CD8-positive, alpha-beta memory T cell (primary cell): Measurements from ENCODE around the gene MAGI2. TPM values are rescaled to one million over a fixed set of nuclear protein-coding genes. Genes with fewer than 3 reads are reported as not detected.

Source experiments
- CTCF ChIA-PET: fragments of 350-600 bp; sonication (Branson Sonifier 250); formaldehyde crosslinking; loops from one replicate; lab custom pipeline; 2021; ENCODE audit warnings: antibody characterized with exemption; lab: Charles Lee
- POLR2A ChIA-PET: fragments of 350-600 bp; sonication (Branson Sonifier 250); formaldehyde crosslinking; loops from one replicate; lab custom pipeline; 2021; ENCODE audit warnings: antibody characterized with exemption; lab: Charles Lee
- DNase-seq, 5 donors: peaks; one replicate each; pipeline versions ENCODE4 v3.0.0 to v3.0.0-alpha.2; 2020 to 2022; ENCODE audit warnings: mixed read lengths in 1 of 5
- H3K27ac ChIP-seq: one replicate; pipeline ENCODE4 v1.7.0; 2013; ENCODE audit warnings: low read depth, mild to moderate bottlenecking, low read length, moderate library complexity
- H3K27me3 ChIP-seq: 2 replicates; pipeline ENCODE4 v1.7.0; 2013; ENCODE audit warnings: low read length, mild to moderate bottlenecking; ENCODE audit not compliant: insufficient read depth, poor library complexity, severe bottlenecking
- H3K36me3 ChIP-seq: 2 replicates; pipeline ENCODE4 v1.7.0; 2013; ENCODE audit warnings: mild to moderate bottlenecking, low read length, moderate library complexity; ENCODE audit not compliant: insufficient read depth
- H3K4me1 ChIP-seq: 2 replicates; pipeline ENCODE4 v1.7.0; 2013; ENCODE audit warnings: mild to moderate bottlenecking, low read length, moderate library complexity; ENCODE audit not compliant: insufficient read depth
- H3K4me3 ChIP-seq: 2 replicates; pipeline ENCODE4 v1.7.0; 2013; ENCODE audit warnings: mild to moderate bottlenecking, low read length
- H3K9me3 ChIP-seq: 2 replicates; pipeline ENCODE4 v1.7.0; 2013; ENCODE audit warnings: mild to moderate bottlenecking, low read length
- H3K27ac Mint-ChIP-seq, 8 donors: one replicate each; pipeline ENCODE4 v1.8.0; 2020 to 2021; ENCODE audit warnings: mixed read lengths in 8 of 8, mild to moderate bottlenecking in 6 of 8, inconsistent platforms in 3 of 8, moderate library complexity in 3 of 8
- H3K27me3 Mint-ChIP-seq, 2 donors: one replicate each; pipeline ENCODE4 v1.8.0; 2020 to 2021; ENCODE audit warnings: mixed read lengths in 2 of 2, mild to moderate bottlenecking in 1 of 2, moderate library complexity in 1 of 2
- H3K36me3 Mint-ChIP-seq, 3 donors: one replicate each; pipeline ENCODE4 v1.8.0; 2020 to 2021; ENCODE audit warnings: mixed read lengths in 3 of 3, inconsistent platforms in 1 of 3, mild to moderate bottlenecking in 1 of 3
- H3K4me1 Mint-ChIP-seq, 3 donors: one replicate each; pipeline ENCODE4 v1.8.0; 2020 to 2021; ENCODE audit warnings: mixed read lengths in 3 of 3, inconsistent platforms in 1 of 3, mild to moderate bottlenecking in 1 of 3
- H3K4me3 Mint-ChIP-seq, 7 donors: one replicate each; pipeline ENCODE4 v1.8.0; 2020 to 2021; ENCODE audit warnings: mixed read lengths in 7 of 7, mild to moderate bottlenecking in 6 of 7, moderate library complexity in 4 of 7, inconsistent platforms in 2 of 7
- H3K9me3 Mint-ChIP-seq, 5 donors: one replicate each; pipeline ENCODE4 v1.8.0; 2020 to 2022; ENCODE audit warnings: mixed read lengths in 5 of 5, mild to moderate bottlenecking in 3 of 5, moderate library complexity in 2 of 5, inconsistent platforms in 1 of 5
- polyA plus RNA-seq: library from polyadenylated mRNA; unstranded; fragments of 300-500 nt; fragmentation: Illumina TruSeq; gene quantifications from one replicate; pipeline ENCODE4 v1.2.3, GENCODE V29; 2021
- total RNA-seq, 2 experiments: library from RNA; stranded (reverse); gene quantifications; one replicate each; pipeline ENCODE4 v1.2.3, GENCODE V29; 2021

The MAGI2 gene
- total and polyA plus RNA-seq, 3 experiments from 2014 or later, result 0.26 to 0.33 TPM; not detected in 1

DNA sequence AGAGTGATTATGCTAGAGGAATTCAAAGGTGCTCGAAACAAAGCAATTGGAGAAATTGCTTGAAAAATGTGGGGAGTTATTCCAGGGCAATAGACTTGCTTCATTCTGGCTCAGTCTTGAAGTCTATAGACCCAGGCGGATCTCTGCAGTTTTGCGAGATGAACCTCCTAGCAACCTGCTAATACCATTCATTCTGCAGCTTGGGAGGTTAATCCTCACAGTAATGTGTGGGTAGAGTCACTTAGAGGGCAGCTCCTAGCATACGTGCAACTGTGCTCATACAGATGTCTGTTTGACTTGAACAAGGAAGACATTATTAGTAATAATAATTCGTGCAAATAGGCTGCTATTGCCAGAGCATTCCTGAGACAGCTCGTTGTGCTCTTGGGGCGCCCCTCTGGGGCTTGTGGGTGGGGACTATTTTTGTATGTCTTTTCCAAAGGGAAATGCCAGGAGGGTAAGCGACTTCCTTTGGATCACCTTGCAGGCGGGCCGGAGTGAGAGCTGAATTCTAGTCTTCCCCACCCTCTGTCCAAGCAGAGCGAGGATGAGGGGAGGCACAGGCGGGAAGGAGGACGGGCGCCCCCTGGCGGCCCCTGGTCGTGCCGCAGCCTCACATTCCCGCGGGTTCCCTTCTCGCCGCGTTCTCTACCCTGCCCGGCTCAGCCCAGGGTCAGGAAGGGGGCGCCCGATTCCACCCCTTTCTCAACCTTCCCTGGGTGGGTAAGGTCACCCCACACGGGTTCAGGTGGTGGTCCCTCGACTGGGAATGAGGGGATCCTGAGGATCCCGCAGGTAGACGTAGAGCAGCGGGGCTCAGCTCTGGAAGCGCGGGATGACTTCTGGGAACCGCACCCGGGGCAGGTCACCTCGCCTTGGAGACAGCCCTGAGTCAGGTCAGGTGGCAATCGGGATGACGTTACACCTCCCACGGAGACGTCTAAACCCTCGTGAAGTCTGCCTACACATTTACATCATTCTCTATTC is 1413.4 kb downstream of the MAGI2 start:
- Mint-ChIP-seq H3K36me3 (no peaks in the 10 kb centered on the region), H3K4me3 (no peak overlapping the region), H3K9me3 (no peaks in the 10 kb centered on the region), H3K27ac (no peak overlapping the region), H3K27me3 (peaks cover 6 to 32% of the 10 kb centered on the region in 2 donors), H3K4me1 (peaks cover 0 to 5% (median 2%) of the 10 kb centered on the region in 3 donors)
- ChIA-PET CTCF (interaction anchor here (0.7 to 5.5 kb wide), 14 partner anchors 8 to 389 kb away, joined by 3 to 51 read pairs (median 4); no protein-coding TSS in a partner anchor), POLR2A (interaction anchor here (1.7 kb wide), 1 partner anchor 19 kb away, joined by 4 read pairs; no protein-coding TSS in a partner anchor)
- Histone ChIP-seq H3K27me3 (peaks cover 3% of the 10 kb centered on the region), H3K4me3 (no peak overlapping the region), H3K4me1 (no peaks in the 10 kb centered on the region), H3K27ac (no peak overlapping the region), H3K9me3 (no peaks in the 10 kb centered on the region), H3K36me3 (no peaks in the 10 kb centered on the region)
- DNase-seq, result peak; percentile 20 to 63 (median 30)

DNA sequence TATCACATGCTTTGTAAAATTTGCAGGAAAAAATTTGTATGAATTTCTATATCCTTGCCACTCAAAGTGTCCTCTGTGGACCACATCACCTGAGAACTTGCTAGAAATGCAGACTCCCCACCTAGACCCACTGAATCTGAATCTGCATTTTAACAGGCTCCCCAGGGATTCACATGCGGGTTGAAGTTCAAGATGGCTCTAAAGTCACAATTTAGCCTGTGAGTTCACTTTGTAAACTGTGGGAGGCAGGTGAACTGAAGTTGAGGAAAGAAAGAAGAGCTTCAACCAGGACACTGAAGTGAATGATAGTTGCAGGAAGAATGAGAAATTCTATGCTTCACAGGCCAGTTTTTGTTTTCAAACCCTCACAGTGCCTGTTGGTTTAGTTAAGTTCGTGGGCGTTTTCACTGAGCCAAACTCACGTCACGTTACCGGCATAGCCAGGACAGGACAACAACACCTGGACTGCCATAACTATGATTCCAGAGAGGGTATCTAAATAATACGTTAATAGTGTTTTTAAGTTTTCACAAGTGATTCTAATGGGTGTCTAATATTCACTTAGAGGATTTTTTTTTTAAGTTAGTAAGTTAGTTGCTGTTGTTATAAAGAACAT is 1414.9 kb downstream of the MAGI2 start:
- Mint-ChIP-seq H3K9me3 (no peaks in the 10 kb centered on the region), H3K4me1 (peaks cover 0 to 5% (median 2%) of the 10 kb centered on the region in 3 donors), H3K4me3 (no peak overlapping the region), H3K27me3 (peaks cover 10 to 33% of the 10 kb centered on the region in 2 donors), H3K36me3 (no peaks in the 10 kb centered on the region), H3K27ac (peak overlapping the region in 1 of 8 donors; percentile 33)
- ChIA-PET POLR2A (no interaction called here), CTCF (interaction anchor here (2.4 to 3.3 kb wide), 3 partner anchors 19 to 387 kb away, joined by 6 to 15 read pairs (median 8); no protein-coding TSS in a partner anchor)
- Histone ChIP-seq H3K4me3 (no peak overlapping the region), H3K27me3 (peaks cover 3% of the 10 kb centered on the region), H3K36me3 (no peaks in the 10 kb centered on the region), H3K4me1 (no peaks in the 10 kb centered on the region), H3K9me3 (no peaks in the 10 kb centered on the region), H3K27ac (no peak overlapping the region)
- no peak for DNase-seq

DNA sequence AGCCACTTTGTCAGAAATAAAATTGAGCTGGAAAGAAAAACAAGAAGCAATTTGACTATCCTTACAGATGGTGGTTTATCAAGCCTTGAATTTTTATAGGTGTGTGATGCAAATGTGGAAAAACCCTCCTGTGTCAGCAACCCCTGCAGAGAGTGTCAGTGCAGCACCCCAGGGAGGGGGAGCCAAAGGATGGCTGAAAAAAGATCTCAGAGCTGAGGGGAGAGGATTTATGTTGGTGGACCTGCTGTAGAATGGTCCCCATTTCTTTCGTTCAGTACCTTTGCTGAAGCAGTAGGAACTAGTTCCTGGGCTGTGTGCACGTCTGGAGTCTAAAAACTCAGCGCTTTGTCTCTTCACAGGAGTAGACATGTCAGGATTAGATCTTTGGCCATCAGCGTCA is 1415.9 kb downstream of the MAGI2 start:
- Histone ChIP-seq H3K27ac (no peak overlapping the region), H3K36me3 (no peaks in the 10 kb centered on the region), H3K4me1 (no peaks in the 10 kb centered on the region), H3K9me3 (no peaks in the 10 kb centered on the region), H3K4me3 (no peak overlapping the region), H3K27me3 (peaks cover 3% of the 10 kb centered on the region)
- no peak for DNase-seq
- Mint-ChIP-seq H3K27ac (no peak overlapping the region), H3K4me1 (peaks cover 0 to 5% (median 2%) of the 10 kb centered on the region in 3 donors), H3K9me3 (no peaks in the 10 kb centered on the region), H3K4me3 (no peak overlapping the region), H3K36me3 (no peaks in the 10 kb centered on the region), H3K27me3 (peaks cover 14 to 41% of the 10 kb centered on the region in 2 donors)
- ChIA-PET CTCF (interaction anchor here (3.3 kb wide), 1 partner anchor 18 kb away, joined by 15 read pairs; no protein-coding TSS in a partner anchor), POLR2A (no interaction called here)

DNA sequence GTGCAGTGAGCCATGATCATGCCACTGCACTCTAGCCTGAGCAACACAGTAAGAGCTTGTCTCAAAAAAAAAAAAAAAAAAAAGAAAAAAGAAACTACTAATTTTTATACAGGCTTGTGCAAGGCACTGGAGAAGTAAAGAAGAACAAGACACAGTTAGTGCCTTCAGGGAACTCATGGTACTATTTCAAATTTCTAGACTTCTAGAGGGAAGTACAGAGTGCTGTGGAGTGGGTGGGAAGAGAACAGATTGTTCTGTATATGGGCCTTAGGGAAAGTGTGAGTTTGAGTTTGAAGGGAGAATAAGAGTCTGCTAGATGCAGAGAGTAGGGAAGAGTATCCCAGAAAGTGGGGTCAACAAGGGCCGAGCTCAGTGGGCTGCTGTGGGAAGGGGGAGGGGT is 1420.1 kb downstream of the MAGI2 start:
- H3K36me3 Mint-ChIP-seq, result no peaks in the 10 kb centered on the region
- no peaks in the 10 kb centered on the region for H3K4me1 ChIP-seq

DNA sequence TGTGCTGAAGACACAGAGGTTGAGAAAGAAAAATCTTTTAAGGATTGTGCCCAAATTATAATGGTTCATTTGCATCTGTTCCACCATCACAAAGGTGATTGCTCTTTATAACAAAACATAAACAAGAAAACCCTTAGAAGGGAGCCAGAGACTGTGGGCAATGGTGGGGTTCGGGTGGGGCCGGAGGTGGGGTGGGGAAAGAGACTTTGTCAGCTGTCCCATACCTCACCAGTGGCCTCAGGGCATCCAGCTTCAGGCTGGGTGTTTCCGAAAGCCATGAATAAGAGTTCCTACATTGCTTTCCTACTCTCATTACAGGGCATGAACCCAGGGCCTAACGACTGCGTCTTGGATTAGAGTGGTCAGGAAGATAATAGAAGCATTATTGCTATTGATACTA is 1427.0 kb downstream of the MAGI2 start:
- Mint-ChIP-seq H3K27ac (no peak overlapping the region), H3K4me3 (no peak overlapping the region), H3K9me3 (no peaks in the 10 kb centered on the region), H3K27me3 (peaks cover 1 to 13% of the 10 kb centered on the region in 2 donors), H3K36me3 (no peaks in the 10 kb centered on the region), H3K4me1 (no peaks in the 10 kb centered on the region)
- Histone ChIP-seq H3K27me3 (no peaks in the 10 kb centered on the region), H3K4me1 (no peaks in the 10 kb centered on the region), H3K27ac (no peak overlapping the region), H3K9me3 (no peaks in the 10 kb centered on the region), H3K4me3 (no peak overlapping the region), H3K36me3 (no peaks in the 10 kb centered on the region)
- CTCF ChIA-PET, result interaction anchor here (1.4 kb wide), 1 partner anchor 14 kb away, joined by 4 read pairs; no protein-coding TSS in a partner anchor
- POLR2A ChIA-PET, result no interaction called here
- DNase-seq, result no peak

More for the DNA sequence above, 1420.1 kb downstream of the MAGI2 start:
- Histone ChIP-seq H3K36me3 (no peaks in the 10 kb centered on the region), H3K9me3 (no peaks in the 10 kb centered on the region), H3K27me3 (peaks cover 3% of the 10 kb centered on the region), H3K4me3 (no peak overlapping the region), H3K27ac (no peak overlapping the region)
- Mint-ChIP-seq H3K27ac (peak overlapping the region in 1 of 8 donors; percentile 68), H3K4me3 (no peak overlapping the region), H3K4me1 (no peaks in the 10 kb centered on the region), H3K9me3 (no peaks in the 10 kb centered on the region), H3K27me3 (peaks cover 13 to 42% of the 10 kb centered on the region in 2 donors)
- ChIA-PET POLR2A (interaction anchor here (0.7 kb wide), 1 partner anchor 10 kb away, joined by 3 read pairs; no protein-coding TSS in a partner anchor), CTCF (interaction anchor here (4.0 kb wide), 1 partner anchor 13 kb away, joined by 15 read pairs; no protein-coding TSS in a partner anchor)
- DNase-seq, result no peak

DNA sequence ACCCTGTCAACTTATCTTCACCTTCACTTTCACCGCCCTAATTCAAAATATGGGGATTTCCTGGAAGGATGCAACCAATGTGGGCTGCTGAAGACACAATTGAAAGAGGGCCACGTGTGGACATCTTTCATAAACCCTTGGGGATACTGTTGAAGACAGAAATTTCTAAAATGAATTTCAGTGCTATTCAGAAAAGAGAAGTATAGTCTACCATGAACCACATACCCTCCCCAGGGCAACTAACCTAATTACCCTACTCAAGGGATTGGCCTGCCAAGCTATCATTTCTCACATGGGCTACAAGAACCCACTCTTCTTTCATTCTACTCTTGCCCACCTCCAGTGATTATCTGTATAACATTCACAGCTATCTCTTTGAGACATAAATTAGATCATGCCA is 1428.9 kb downstream of the MAGI2 start:
- H3K4me1 Mint-ChIP-seq, result peaks cover 5 to 9% (median 6%) of the 10 kb centered on the region in 3 donors
- Histone ChIP-seq H3K27me3 (no peaks in the 10 kb centered on the region), H3K4me1 (peaks cover 6% of the 10 kb centered on the region), H3K4me3 (no peak overlapping the region), H3K27ac (no peak overlapping the region), H3K36me3 (no peaks in the 10 kb centered on the region), H3K9me3 (no peaks in the 10 kb centered on the region)
- no peak overlapping the region for H3K27ac Mint-ChIP-seq
- peaks cover 0 to 5% of the 10 kb centered on the region in 2 donors for H3K27me3 Mint-ChIP-seq
- ChIA-PET CTCF (interaction anchor here (1.0 kb wide), 1 partner anchor 15 kb away, joined by 4 read pairs; no protein-coding TSS in a partner anchor), POLR2A (no interaction called here)
- no peaks in the 10 kb centered on the region for H3K9me3 Mint-ChIP-seq
- H3K4me3 Mint-ChIP-seq, result no peak overlapping the region
- H3K36me3 Mint-ChIP-seq, result peaks cover 0 to 4% (median 0%) of the 10 kb centered on the region in 3 donors
- DNase-seq, result no peak

DNA sequence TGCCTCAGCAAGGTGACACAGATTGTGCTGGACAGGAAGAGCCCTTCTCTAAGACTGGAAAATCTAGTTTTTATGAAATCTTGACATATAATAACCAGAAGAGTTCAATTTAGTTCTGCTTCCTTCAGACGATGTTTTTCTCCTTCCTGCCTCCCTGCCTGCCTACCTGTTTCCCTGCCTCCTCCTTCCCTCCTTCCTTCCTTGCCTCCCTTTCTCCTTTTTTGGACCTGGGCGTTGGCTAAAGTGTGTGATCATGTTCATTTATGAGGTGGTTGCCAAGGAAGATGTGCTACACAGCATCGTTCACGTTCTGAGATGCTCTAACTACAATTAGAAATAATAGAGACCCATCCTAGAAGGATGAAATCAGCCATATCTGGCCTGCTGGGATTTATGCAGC is 1430.3 kb downstream of the MAGI2 start:
- Histone ChIP-seq H3K9me3 (no peaks in the 10 kb centered on the region), H3K36me3 (no peaks in the 10 kb centered on the region), H3K27me3 (no peaks in the 10 kb centered on the region), H3K4me1 (peaks cover 6% of the 10 kb centered on the region), H3K4me3 (no peak overlapping the region), H3K27ac (no peak overlapping the region)
- no peak for DNase-seq
- ChIA-PET POLR2A (no interaction called here), CTCF (no interaction called here)
- peaks cover 0 to 4% (median 0%) of the 10 kb centered on the region in 3 donors for H3K36me3 Mint-ChIP-seq
- H3K4me3 Mint-ChIP-seq, result no peak overlapping the region
- H3K27me3 Mint-ChIP-seq, result peaks cover 4 to 14% of the 10 kb centered on the region in 2 donors
- H3K9me3 Mint-ChIP-seq, result no peaks in the 10 kb centered on the region
- no peak overlapping the region for H3K27ac Mint-ChIP-seq
- H3K4me1 Mint-ChIP-seq, result peaks cover 10 to 17% (median 14%) of the 10 kb centered on the region in 3 donors
